ENCODE results near the gene RASGRF1.

RASGRF1 gene

DNA sequence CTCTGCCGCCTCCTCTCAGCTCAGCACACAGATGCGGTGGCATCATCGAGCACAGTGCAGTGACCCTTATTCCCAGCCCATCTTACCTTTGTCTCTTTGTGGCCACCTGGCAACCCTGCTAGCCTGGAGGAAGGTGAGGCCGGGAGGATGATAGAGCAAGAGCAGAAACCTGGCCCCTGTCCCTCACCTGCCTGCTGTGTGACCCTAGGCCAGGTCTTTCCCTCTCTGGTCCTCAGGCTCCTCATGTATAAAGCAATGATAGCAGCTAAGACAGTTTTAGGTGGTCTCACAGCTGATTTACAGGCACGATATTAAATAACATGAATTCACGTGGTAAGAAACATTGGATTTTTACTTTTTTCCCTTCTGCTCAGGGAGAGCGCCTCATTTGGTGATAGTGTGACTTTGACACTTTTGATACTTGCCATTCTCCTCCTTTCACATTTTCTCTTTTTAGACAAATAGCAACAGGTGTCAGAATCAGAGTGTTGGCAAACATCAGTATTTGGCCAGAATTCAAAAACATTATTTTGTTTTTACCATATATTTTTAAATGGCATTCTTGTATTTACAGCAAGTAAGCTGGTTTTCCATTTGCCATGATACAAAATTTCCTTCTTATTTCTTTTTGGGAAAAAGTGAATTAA is 116.2 kb downstream of the RASGRF1 start:
- TF ChIP-seq TCF4 (CRISPR knock-in tag; IDR thresholded peaks at IDR 0.05; ENCODE audit: borderline replicate concordance) = no peak
- TF ChIP-seq CSDC2 (CRISPR knock-in tag; IDR thresholded peaks at IDR 0.05) = no peak
- TF ChIP-seq OSR1 (CRISPR knock-in tag; IDR thresholded peaks at IDR 0.05) = no peak
- TF ChIP-seq SNAI2 (CRISPR knock-in tag; IDR thresholded peaks at IDR 0.05) = no peak
- no peak for TF ChIP-seq ZNF565 (CRISPR knock-in tag; conservative IDR thresholded peaks at IDR 0.05; ENCODE audit: low read depth)
- TF ChIP-seq, protein P1, sequence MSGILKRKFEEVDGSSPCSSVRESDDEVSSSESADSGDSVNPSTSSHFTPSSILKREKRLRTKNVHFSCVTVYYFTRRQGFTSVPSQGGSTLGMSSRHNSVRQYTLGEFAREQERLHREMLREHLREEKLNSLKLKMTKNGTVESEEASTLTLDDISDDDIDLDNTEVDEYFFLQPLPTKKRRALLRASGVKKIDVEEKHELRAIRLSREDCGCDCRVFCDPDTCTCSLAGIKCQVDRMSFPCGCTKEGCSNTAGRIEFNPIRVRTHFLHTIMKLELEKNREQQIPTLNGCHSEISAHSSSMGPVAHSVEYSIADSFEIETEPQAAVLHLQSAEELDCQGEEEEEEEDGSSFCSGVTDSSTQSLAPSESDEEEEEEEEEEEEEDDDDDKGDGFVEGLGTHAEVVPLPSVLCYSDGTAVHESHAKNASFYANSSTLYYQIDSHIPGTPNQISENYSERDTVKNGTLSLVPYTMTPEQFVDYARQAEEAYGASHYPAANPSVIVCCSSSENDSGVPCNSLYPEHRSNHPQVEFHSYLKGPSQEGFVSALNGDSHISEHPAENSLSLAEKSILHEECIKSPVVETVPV (CRISPR knock-in tag; IDR thresholded peaks at IDR 0.05) = no peak
- TF ChIP-seq, protein P2, sequence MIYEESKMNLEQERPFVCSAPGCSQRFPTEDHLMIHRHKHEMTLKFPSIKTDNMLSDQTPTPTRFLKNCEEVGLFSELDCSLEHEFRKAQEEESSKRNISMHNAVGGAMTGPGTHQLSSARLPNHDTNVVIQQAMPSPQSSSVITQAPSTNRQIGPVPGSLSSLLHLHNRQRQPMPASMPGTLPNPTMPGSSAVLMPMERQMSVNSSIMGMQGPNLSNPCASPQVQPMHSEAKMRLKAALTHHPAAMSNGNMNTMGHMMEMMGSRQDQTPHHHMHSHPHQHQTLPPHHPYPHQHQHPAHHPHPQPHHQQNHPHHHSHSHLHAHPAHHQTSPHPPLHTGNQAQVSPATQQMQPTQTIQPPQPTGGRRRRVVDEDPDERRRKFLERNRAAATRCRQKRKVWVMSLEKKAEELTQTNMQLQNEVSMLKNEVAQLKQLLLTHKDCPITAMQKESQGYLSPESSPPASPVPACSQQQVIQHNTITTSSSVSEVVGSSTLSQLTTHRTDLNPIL (CRISPR knock-in tag; IDR thresholded peaks at IDR 0.05; ENCODE audit: low read depth) = no peak
- TF ChIP-seq ARNTL (CRISPR knock-in tag; IDR thresholded peaks at IDR 0.05; ENCODE audit: borderline replicate concordance, low read depth) = no peak
- TF ChIP-seq, protein P3, sequence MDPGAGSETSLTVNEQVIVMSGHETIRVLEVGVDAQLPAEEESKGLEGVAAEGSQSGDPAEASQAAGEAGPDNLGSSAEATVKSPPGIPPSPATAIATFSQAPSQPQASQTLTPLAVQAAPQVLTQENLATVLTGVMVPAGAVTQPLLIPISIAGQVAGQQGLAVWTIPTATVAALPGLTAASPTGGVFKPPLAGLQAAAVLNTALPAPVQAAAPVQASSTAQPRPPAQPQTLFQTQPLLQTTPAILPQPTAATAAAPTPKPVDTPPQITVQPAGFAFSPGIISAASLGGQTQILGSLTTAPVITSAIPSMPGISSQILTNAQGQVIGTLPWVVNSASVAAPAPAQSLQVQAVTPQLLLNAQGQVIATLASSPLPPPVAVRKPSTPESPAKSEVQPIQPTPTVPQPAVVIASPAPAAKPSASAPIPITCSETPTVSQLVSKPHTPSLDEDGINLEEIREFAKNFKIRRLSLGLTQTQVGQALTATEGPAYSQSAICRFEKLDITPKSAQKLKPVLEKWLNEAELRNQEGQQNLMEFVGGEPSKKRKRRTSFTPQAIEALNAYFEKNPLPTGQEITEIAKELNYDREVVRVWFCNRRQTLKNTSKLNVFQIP (CRISPR knock-in tag; IDR thresholded peaks at IDR 0.05; ENCODE audit: borderline replicate concordance, low read depth) = no peak
- TF ChIP-seq, protein P4, sequence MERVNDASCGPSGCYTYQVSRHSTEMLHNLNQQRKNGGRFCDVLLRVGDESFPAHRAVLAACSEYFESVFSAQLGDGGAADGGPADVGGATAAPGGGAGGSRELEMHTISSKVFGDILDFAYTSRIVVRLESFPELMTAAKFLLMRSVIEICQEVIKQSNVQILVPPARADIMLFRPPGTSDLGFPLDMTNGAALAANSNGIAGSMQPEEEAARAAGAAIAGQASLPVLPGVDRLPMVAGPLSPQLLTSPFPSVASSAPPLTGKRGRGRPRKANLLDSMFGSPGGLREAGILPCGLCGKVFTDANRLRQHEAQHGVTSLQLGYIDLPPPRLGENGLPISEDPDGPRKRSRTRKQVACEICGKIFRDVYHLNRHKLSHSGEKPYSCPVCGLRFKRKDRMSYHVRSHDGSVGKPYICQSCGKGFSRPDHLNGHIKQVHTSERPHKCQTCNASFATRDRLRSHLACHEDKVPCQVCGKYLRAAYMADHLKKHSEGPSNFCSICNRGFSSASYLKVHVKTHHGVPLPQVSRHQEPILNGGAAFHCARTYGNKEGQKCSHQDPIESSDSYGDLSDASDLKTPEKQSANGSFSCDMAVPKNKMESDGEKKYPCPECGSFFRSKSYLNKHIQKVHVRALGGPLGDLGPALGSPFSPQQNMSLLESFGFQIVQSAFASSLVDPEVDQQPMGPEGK (CRISPR knock-in tag; IDR thresholded peaks at IDR 0.05; ENCODE audit: borderline replicate concordance) = no peak
- TF ChIP-seq, protein P5, sequence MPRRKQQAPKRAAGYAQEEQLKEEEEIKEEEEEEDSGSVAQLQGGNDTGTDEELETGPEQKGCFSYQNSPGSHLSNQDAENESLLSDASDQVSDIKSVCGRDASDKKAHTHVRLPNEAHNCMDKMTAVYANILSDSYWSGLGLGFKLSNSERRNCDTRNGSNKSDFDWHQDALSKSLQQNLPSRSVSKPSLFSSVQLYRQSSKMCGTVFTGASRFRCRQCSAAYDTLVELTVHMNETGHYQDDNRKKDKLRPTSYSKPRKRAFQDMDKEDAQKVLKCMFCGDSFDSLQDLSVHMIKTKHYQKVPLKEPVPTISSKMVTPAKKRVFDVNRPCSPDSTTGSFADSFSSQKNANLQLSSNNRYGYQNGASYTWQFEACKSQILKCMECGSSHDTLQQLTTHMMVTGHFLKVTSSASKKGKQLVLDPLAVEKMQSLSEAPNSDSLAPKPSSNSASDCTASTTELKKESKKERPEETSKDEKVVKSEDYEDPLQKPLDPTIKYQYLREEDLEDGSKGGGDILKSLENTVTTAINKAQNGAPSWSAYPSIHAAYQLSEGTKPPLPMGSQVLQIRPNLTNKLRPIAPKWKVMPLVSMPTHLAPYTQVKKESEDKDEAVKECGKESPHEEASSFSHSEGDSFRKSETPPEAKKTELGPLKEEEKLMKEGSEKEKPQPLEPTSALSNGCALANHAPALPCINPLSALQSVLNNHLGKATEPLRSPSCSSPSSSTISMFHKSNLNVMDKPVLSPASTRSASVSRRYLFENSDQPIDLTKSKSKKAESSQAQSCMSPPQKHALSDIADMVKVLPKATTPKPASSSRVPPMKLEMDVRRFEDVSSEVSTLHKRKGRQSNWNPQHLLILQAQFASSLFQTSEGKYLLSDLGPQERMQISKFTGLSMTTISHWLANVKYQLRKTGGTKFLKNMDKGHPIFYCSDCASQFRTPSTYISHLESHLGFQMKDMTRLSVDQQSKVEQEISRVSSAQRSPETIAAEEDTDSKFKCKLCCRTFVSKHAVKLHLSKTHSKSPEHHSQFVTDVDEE (CRISPR knock-in tag; IDR thresholded peaks at IDR 0.05) = no peak
- TF ChIP-seq PPARA (CRISPR knock-in tag; IDR thresholded peaks at IDR 0.05; ENCODE audit: borderline replicate concordance) = no peak
- TF ChIP-seq ZFP3 (CRISPR knock-in tag; IDR thresholded peaks at IDR 0.05) = no peak
- TF ChIP-seq RARB (CRISPR knock-in tag; IDR thresholded peaks at IDR 0.05) = no peak
- TF ChIP-seq ESRRG (CRISPR knock-in tag; IDR thresholded peaks at IDR 0.05) = no peak
- TF ChIP-seq ZNF70 (CRISPR knock-in tag; IDR thresholded peaks at IDR 0.05) = no peak
- TF ChIP-seq BACH2 (CRISPR knock-in tag; IDR thresholded peaks at IDR 0.05; ENCODE audit: borderline replicate concordance) = no peak
- no peak for TF ChIP-seq GLIS3 (CRISPR knock-in tag; IDR thresholded peaks at IDR 0.05)
- ATAC-seq = no peak

DNA sequence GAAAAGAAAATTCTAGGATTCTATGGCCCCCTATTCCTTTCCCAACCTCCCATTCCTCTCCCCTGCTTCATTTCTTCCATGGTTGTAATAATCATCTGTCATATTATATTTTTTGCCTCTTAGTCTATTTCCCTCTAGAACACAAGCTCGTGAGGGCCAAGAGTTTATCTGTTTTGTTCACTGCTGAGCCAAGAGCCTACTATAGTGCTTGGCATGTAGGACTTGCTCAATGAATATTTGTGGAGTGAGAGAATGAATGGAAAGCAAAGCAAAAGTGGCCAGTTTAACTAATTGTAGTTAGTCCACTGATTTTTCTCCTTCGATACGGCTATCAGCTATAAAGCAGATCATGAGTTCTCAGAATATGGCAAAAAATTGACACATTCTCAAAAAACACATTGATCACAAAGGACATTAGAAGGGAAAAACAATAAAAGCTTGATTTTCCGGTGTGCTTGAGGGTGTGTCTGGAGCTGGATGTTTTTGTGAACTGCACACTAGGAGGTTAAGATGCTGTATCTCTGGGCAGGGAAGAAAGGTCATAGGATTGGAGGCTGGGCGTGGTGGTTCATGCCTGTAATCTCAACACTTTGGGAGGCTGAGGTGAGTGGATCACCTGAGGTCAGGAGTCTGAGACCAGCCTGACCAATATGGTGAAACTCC is 120.8 kb downstream of the RASGRF1 start:
- ATAC-seq = no peak
- TF ChIP-seq ZNF8 (CRISPR knock-in tag; IDR thresholded peaks at IDR 0.05) = no peak
- TF ChIP-seq, protein P4 (CRISPR knock-in tag; IDR thresholded peaks at IDR 0.05; ENCODE audit: borderline replicate concordance) = no peak
- TF ChIP-seq, protein P1 (CRISPR knock-in tag; IDR thresholded peaks at IDR 0.05) = no peak
- TF ChIP-seq, protein P5 (CRISPR knock-in tag; IDR thresholded peaks at IDR 0.05) = no peak
- TF ChIP-seq GLIS3 (CRISPR knock-in tag; IDR thresholded peaks at IDR 0.05) = no peak
- TF ChIP-seq ZFP3 (CRISPR knock-in tag; IDR thresholded peaks at IDR 0.05) = no peak
- TF ChIP-seq ARNTL (CRISPR knock-in tag; IDR thresholded peaks at IDR 0.05; ENCODE audit: borderline replicate concordance, low read depth) = no peak
- no peak for TF ChIP-seq TOX (CRISPR knock-in tag; IDR thresholded peaks at IDR 0.05; ENCODE audit: borderline replicate concordance)
- TF ChIP-seq ZC3H10 (CRISPR knock-in tag; IDR thresholded peaks at IDR 0.05) = no peak
- TF ChIP-seq RARB (CRISPR knock-in tag; IDR thresholded peaks at IDR 0.05) = no peak

Data from SK-N-SH treated with all-trans-retinoic acid at 6 μM for 48 hours (cell line).